Astrocyte of the spinal cord (primary cell): ENCODE data around the gene PPFIBP2.

Experiments
- DNase-seq: peaks from one replicate; pipeline ENCODE4 v3.0.0; 2011; ENCODE audit warnings: low read depth, low spot score
- H3K4me3 ChIP-seq: 2 replicates; pipeline ENCODE4 v1.5.1; 2011; ENCODE audit warnings: low read depth, mild to moderate bottlenecking, low read length, moderate library complexity
- CTCF ChIP-seq: IDR thresholded peaks from 2 replicates; pipeline ENCODE4 v1.5.1; 2012; ENCODE audit warnings: low read depth, mild to moderate bottlenecking, low read length, inconsistent platforms
- in situ Hi-C: cut with HindIII; loops from 2 replicates; pipeline ENCODE4 v1.10.0; 2017; ENCODE audit warnings: low sequenced_read_pairs

Gene PPFIBP2

GRCh38 chr11:7646866-7647265 lies 133.1 kb downstream of the PPFIBP2 start:
- H3K4me3 ChIP-seq = no peak overlapping the region
- no peak for DNase-seq
- TF ChIP-seq CTCF = no peak
- in situ Hi-C loops = no loop called here

GRCh38 chr11:7648264-7648663 lies 134.5 kb downstream of the PPFIBP2 start:
- TF ChIP-seq CTCF = no peak
- no peak overlapping the region for H3K4me3 ChIP-seq
- no peak for DNase-seq
- in situ Hi-C loops = no loop called here

- in situ Hi-C loops = no loop called here
- DNase-seq = no peak
- no peak overlapping the region for H3K4me3 ChIP-seq
- TF ChIP-seq CTCF = no peak
Observed at GRCh38 chr11:7651140-7651551, 137.3 kb downstream of the PPFIBP2 start.

GRCh38 chr11:7651700-7652099 lies 137.9 kb downstream of the PPFIBP2 start:
- in situ Hi-C loops = no loop called here
- TF ChIP-seq CTCF = no peak
- H3K4me3 ChIP-seq = no peak overlapping the region
- DNase-seq = no peak

- in situ Hi-C loops = no loop called here
- no peak overlapping the region for H3K4me3 ChIP-seq
Observed at GRCh38 chr11:7654195-7654705, 140.5 kb downstream of the PPFIBP2 start.

GRCh38 chr11:7655253-7656217 lies 141.7 kb downstream of the PPFIBP2 start:
- TF ChIP-seq CTCF = no peak
- H3K4me3 ChIP-seq = no peak overlapping the region
- in situ Hi-C loops = no loop called here
- DNase-seq = no peak

More at GRCh38 chr11:7654195-7654705, 140.5 kb downstream of the PPFIBP2 start:
- TF ChIP-seq CTCF = no peak
- no peak for DNase-seq
